Transverse colon (tissue), 4 donors: Measurements from ENCODE around the gene ZNF497.

Source experiments
- EP300 ChIP-seq: sonication (generic); formaldehyde crosslinking; IDR thresholded peaks from one replicate; pipeline ENCODE4 v1.6.1; 2017; ENCODE audit warnings: antibody characterized with exemption, low read depth
- POLR2A ChIP-seq: fragments of 450-650 bp; IDR thresholded peaks from one replicate; pipeline ENCODE4 v1.6.1; 2016; ENCODE audit warnings: antibody characterized with exemption, mild to moderate bottlenecking, moderate library complexity
- POLR2AphosphoS5 ChIP-seq, 3 donors: sonication (generic); formaldehyde crosslinking; IDR thresholded peaks; one replicate each; pipeline ENCODE4 v1.6.1; 2016; ENCODE audit warnings: antibody characterized with exemption in 3 of 3
- TF ChIP-seq, protein P1 (sequence below), 5 experiments: fragments of 200-600 bp in 3 of 5; fragments of 450-650 bp in 2 of 5; sonication (generic) in 3 of 5; IDR thresholded peaks; 1 replicate in 2 of 5; 2 replicates in 3 of 5; pipeline ENCODE4 v1.5.1; 2016 to 2017; ENCODE audit warnings: antibody characterized with exemption in 5 of 5, inconsistent platforms in 3 of 5, mild to moderate bottlenecking in 2 of 5, moderate library complexity in 1 of 5

DNA sequence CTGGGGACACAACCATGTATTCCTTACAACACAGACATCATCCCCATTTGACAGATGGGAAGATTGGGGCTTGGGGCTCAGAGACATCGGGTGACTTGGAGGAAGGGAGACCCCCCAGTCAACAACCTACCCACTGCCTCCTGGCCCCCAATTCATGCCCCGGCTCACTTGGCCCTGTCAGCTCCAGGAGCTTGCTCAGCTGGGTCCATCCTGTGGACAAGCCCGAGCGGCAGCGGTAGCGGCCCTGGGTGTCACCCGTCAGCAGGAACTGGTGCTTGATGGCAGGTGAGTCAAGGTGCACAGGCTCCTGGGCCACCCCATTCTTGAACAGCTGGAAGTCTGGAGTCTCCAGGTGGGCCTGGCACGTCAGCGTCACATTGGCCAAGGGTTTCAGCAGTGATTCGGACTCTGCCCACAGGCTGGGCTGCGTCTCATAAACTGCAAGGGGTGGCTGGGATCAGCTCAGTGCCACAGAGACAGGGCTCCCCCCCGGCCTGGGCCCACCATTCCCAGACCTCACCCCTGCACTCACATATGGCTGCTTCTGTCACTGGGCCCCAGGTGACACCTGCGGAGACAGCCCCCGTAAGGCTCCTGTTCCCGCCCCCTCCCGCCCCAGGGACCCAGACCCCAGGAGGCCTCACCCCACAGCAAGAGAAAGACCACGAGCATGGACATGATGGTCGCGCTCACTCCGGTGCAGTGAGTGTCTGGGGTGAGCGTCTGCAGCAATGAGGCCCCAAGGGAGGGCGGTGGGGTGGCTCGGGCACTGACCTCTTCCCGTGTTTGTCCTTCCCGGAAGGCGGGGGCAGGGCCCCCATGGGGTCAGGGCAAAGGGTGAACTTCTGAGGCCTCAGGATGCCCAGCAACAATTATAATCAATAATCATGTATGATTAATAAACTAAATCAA is 9.5 kb downstream of the ZNF497 start, which contains the start of gene A1BG:
- TF ChIP-seq, protein P1, sequence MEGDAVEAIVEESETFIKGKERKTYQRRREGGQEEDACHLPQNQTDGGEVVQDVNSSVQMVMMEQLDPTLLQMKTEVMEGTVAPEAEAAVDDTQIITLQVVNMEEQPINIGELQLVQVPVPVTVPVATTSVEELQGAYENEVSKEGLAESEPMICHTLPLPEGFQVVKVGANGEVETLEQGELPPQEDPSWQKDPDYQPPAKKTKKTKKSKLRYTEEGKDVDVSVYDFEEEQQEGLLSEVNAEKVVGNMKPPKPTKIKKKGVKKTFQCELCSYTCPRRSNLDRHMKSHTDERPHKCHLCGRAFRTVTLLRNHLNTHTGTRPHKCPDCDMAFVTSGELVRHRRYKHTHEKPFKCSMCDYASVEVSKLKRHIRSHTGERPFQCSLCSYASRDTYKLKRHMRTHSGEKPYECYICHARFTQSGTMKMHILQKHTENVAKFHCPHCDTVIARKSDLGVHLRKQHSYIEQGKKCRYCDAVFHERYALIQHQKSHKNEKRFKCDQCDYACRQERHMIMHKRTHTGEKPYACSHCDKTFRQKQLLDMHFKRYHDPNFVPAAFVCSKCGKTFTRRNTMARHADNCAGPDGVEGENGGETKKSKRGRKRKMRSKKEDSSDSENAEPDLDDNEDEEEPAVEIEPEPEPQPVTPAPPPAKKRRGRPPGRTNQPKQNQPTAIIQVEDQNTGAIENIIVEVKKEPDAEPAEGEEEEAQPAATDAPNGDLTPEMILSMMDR (IDR thresholded peaks at IDR 0.05) = no peak
- TF ChIP-seq EP300 (no peak), POLR2AphosphoS5 (IDR thresholded peaks at IDR 0.05) (no peak), POLR2A (no peak)
